Measurements from ENCODE around the gene CAMTA1.
A peak's percentile ranks its signal among the peaks of the same experiment; 100 is the strongest.
"Not testable (repeated sequence)": the region's sequence is repeated elsewhere in the genome, so short reads cannot be mapped to it uniquely, and the experiment has no call there.

Gene CAMTA1

DNA sequence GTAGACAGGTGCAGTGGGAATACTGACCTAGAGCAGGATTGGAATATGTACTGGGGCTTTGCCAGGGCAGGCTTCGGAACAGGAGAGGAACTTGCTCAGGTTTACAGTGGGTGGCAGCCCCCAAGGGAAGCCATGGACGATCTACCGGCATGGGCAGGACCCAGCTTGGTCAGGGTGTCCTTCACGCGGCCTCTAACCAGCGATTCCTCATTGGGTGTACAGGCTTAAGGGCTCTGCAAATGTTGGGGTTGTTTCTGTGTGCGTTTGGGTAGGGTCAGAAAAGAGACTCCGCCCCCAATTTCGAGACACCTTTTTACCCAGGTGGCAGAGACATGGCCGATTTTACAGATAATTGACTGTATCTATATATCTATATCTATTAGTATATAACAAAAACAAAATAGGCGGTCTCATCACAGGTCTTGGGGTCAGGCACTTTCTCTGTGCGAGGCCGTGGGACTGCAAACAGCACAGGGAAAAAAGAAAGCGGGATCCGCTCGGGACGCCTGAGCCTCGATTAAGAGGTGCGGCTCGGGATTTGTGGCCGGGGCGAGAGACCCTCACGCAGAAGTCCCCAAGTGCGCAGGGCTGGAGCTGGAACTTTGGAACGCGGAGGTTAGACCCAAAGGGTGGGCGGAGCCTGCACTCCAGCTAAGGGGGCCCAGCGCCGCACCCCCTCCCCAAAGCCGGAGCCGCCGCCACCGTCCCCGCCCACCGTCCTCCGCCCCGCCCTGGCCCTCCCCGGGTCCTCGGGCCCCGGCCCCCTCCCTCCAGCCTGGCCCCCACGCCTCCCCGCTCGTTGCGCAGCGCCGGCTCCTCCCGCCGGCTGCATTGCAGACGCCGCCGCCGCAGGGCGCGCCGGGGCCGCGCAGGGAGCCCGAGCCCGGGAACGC is 918.3 kb downstream of the CAMTA1 start:
- no peak for DNase-seq (ENCODE audit: low read depth)

DNA sequence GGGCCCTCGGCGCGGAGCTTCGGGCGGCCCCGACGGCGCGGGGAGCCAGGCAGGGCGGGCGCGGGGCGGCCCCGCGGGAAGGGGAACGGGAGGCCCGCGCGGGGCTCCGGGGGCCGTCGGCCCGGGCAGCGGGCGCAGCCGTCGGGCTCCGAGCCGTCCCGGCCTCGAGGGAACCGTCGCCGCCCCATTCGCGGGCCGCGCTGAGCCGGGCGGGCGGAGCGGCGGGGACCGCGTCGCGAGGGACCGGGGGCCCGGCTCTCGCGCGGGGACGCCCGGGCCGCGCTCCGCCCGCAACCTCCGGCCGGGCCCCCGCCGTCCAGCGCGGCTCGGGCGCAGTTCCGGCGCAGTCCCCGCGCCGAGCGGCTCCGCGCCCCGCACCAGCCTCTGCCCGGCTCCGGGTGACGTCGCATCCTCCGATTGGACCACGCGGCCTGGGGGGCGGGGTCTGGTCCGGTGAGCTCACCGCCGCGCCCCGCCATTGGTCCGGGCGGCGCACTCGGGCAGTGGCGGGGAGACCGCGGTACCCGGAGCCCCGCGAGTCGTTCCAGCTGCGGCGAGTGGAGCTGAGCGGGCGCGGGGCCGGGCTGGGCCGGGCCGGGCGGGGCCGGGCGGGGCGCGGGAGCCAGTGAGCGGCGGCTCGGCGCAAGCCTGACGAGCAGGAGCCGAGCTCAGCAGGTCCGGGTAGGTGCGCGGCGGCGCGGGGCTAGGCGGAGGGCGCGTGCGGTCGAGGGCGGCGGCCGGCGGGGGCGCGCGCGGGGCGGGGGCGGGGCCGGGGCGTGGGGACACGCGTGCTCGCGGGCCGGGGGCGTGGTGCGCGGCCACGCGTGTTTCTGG is 919.2 kb downstream of the CAMTA1 start:
- peak; percentile 67 for DNase-seq (ENCODE audit: low read depth)

DNA sequence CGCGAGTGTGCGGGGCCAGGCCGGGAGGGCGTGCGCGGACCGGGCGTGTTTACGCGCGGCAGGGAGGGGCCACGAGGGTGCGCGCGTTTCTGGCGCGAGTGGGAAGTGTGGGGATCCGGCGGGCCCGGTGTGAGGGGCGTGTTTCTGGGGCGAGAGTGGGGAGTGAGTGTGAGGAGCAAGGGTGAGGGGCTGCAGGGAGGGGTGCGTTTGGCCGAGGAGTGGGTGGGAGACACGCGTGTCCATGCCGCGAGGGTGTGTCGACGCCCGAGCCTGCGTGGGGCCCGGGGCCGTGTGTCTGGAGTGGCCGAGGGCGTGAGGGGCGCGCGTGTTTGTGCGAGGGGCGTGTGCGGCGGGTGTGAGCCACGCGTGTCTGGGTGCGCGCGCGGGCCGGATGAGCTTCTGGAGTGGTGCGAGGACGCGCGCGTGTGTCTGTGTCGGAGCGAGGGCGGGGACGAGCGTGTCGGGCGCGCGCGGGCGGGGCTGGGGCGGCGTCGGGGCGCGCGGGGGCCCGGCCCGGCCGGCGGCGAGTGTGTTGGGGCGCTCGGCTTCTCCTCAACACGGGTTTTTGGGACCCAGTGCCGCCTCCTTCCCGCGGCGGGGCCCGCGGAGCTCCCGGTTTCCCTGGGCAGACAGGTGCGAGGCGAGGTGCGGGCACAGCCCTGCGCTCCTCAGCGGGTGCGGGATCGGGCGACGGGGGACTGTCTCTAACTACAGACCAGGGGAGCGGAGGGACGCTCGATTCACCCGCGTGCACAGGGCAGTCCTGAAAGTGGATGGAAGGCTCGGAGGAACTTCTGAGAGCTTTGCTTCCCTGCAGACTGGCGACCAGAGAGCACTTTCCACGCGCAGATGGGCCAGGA is 920.0 kb downstream of the CAMTA1 start:
- no peak for DNase-seq (ENCODE audit: low read depth)

DNA sequence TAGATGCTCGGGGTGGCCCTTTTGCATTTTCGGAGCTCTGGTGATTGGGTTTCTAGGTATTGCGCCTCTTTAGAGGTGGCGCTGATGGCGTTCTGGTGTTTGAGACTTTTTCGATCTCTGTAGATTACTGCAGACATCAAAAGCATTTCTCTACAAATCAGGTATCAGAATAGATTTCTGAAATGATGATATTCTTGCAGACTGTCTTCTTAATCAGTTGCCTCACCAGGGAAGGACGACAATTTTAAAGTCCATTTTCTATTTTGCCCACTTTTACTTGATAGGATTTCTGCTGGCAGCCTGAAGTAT is 920.6 kb downstream of the CAMTA1 start:
- DNase-seq (ENCODE audit: low read depth) = no peak

DNA sequence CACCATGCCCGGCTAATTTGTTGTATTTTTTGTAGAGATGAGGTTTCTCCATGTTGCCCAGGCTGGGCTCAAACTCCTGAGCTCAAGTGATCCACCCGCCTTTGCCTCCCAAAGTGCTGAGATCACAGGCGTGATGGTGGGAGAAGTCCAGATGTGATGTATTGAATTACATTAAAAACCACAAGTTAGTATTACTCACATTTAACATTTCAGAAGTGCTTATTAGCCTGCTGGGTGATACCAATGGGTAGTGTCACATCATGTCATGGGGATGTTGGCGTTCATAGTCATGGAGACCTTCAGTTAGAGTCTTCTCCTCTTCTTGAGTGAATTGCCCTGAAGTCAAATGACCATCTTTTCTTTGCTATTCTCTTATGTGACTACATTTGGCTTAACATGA is 922.3 kb downstream of the CAMTA1 start:
- no peak for DNase-seq (ENCODE audit: low read depth)

DNA sequence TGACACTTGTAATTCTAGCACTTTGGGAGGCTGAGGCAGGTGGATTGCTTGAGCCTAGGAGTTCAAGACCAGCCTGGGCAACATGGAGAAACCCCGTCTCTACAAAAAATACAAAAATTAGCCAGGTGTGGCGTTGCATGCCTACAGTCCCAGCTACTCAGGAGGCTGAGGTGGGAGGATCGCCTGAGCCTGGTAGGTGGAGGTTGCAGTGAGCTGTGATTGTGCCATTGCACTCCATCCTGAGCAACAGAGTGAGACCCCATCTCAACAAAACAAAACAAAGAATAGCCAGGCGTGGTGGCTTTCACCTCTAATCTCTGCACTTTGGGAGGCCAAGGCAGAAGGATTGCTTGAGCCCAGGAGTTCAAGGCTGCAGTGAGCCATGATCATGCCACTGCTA is 922.8 kb downstream of the CAMTA1 start:
- DNase-seq (ENCODE audit: low read depth) = not testable (repeated sequence)

DNA sequence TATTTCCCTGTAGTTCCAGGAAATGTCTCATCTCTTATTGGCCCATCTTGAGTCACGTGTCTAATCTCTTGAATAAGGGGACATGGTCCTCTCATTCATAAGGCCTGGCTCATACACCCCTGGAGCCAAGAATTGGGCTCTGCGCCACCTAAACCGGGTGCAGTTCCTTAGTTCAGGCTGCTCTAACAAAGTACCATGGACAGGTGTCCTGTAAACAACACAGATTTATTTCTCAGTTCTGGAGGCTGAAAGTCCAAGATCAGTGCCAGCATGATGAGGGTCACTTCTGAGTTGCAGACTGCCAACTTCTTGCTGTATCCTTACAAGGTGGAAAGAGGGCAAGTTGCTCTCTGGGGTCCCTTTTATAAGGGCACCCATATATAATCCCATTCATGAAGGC is 925.6 kb downstream of the CAMTA1 start:
- DNase-seq (ENCODE audit: low read depth) = no peak

DNA sequence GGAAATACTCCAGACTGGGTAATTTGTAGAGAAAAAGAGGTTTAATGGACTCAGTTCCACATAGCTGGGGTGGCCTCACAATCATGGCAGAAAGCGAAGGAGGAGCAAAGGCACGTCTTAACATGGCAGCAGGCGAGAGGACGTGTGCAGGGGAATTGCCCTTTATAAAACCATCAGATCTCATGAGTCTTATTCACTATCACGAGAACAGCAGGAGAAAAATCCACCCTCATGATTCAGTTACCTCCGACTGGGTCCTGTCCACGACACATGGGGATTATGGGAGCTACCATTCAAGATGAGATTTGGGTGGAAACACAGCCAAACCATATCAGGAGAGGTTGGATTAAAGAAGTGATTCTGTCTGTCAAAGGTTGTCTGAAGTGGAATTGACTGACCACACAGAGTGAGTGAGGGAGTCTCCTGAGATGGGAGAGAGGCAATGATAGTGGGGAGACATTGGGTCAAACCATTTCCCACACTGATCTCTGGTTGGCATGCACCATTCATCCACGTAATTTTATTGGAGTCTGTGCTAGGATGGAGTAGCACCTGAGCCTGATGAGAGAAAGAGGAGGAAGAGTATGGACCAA is 927.6 kb downstream of the CAMTA1 start:
- DNase-seq (ENCODE audit: low read depth) = no peak

DNA sequence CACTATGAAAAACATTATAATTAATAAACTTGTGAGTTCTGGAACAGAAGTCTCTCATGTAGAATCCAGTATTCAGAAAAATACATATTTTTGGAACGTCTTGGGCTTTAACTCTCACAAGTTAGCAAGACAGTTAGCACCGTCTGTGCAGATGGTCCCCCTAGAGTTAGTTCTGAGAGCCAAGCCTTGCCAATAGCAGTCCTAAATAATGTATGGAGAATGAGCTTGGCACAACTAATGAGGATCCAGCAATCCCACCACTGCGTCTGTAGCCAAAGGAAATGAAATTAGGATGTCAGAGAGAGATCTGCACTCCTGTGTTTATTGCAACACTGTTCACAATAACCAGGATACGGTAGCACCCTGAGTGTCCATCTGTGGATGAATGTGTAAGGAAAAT is 931.3 kb downstream of the CAMTA1 start:
- no peak for DNase-seq (ENCODE audit: low read depth)

DNA sequence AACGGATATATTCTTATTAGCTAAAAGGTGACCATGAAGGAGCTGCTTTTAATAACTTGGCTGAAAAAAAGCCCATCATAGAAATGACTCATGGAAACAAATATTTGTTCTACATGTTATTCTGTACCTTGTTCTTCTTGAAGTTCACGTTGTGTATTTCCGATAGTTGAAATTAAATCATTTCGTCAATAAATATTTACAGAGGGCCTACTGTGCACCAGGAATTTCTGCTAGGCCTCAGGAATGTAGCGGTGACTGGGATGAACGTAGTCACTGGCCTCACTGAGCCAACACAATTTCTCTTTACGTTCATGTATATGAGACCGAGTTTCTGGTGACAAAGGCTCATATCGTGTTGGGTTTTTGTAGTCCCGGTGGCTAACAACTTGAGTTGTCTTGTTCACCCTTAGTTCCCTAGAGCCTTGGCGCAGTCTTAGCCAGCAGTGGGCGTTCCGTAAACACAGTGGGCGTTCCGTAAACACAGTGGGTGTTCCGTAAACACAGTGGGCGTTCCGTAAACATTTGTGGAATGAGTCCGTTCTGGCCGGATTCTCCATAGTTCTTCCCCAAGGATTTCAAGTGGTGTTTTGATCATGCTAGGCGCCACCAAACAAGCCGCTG is 932.6 kb downstream of the CAMTA1 start:
- no peak for DNase-seq (ENCODE audit: low read depth)

DNA sequence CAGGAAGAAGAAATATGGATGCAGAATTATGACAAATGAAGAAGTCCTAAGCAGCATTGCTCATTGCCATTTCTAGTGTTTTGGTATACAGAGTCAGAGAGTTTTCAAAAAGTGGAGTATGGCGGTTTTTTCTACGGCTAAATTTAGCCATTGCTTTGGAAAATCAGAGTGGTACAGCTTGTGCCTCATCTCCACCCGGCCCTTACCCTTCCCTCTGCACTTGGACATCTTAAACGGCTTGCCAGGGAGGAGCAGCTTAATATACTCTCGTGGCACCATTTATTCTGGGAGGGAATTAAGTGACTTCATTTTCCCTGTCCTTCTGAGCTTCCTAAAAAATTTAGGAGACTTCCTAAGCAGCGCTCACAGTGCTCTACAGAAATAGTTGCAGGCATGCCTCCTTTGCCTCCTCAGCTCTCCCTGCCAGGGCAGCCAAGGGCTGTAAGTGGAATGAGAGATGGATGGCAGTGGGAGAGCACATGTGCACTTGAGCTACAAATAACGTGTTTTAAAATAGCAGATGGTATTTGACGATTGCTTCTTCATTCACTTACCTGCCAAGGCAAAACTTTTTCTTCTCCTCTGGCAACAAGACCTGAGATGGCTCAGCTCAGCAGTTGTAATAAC is 934.3 kb downstream of the CAMTA1 start:
- no peak for DNase-seq (ENCODE audit: low read depth)

DNA sequence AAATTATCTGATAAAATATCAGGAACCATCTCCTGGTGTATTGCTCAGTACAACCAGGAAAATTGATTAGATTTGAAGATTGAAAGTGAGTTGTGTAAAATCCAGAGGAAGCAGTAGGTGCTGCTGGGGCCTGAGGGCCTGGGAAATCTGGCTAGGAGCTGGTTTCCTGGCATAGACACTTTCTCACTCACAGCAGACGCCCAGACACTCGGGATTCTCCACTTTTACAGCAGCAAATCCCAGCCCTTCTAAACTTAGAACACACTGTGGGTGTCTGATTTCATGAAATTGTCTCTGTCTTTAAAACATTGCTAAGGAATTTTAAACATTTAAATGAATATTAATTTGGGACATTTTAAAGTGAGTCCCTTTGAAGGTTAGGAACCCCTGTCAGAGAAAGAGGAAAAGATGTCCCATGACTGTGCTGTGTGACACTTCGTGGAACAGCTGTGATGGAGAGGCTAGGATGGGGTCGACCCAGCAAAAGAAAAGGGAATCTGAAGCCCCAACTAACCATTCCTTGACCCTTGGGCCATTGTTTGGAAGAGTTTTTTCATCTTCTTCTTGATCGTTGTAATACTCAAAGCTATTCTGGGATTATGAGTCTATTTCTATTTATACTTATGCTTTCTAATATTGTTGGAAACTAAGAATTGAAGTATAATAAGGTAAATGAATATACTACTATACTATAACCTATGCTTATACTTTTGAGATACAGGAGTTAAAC is 936.9 kb downstream of the CAMTA1 start:
- no peak for DNase-seq (ENCODE audit: low read depth)

DNA sequence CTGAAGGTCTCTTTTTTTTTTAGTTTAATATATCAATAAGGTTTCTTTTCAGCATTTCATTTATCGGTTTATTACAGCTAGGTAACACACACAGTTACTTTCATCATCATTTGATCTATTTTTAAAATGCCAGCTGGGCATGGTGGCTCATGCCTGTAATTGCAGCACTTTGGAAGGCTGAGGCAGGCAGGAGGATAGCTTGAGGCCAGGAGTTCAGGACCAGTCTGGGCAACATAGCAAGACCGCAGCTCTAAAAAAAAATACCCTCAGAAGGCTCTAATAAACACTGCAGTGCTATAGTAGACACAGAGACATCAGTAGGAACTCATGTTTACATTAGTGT is 937.4 kb downstream of the CAMTA1 start:
- no peak for DNase-seq (ENCODE audit: low read depth)

DNA sequence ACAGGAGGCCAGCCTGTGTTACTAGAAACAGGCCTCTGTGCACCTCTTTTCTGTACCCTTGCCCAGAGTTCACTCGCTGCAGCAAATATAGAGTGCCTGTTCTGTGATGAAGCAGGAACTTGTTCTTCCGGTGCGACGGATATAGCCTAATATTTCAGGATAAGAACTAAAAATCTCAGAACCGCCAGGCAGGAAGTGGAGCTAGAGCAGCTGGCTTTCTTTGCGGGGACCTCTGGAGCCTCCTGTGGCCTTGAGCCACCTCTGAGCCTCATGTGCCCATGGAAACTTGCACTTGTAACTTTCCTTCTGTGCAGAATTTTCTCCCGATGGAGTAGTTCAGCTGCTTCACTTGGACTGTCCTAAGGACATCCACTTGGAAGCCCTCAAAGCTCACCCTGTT is 941.4 kb downstream of the CAMTA1 start:
- no peak for DNase-seq (ENCODE audit: low read depth)

DNA sequence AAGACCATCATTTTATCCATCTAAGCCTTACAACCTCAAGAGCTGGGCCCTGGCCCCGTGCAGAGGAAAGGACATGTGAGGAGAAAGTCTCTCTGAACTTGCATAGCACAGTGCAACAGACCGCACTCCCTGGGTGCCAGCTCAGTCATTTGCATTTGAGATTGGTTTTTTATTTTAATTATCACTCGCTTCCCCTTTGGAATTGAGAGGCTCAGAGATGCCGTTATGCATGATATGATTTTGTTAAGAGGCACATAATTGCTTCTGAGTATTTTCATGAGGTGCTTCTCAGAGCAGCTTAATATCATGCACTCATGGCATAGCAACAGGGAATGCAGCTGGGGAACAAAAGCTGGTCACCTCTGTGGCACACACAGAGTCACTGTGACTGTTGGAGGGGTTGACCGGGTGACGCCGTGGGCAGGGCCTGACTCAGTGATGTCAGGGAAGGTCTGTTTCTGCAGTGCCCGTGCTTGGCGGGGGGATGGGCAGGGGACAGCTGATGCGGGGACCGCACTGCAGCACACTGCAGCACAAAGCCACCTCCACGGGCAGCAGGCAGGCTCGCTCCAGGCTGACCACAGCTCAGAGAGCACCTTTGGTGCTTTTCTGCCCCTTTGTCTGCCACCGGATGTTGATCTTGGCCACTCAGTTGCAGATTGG is 942.7 kb downstream of the CAMTA1 start:
- DNase-seq (ENCODE audit: low read depth) = no peak

DNA sequence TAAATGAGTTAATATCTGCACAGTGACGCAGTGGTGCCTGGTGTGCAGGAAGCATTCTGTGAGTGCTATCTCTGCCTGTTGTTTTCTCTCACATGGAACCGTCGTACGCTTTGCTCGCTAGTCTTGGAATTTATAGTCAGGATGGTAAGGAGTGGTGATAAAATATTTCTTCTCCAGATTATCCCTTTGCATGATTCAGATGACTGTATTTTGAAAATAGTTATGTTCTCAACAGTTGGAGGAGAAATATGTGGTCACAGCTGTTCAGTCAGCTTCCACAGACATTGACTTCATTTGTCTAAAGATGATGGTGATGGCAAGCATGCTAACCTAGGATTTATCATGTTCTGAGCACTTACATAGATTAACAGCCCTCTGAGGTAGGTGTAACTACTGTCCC is 944.5 kb downstream of the CAMTA1 start:
- DNase-seq (ENCODE audit: low read depth) = no peak

DNA sequence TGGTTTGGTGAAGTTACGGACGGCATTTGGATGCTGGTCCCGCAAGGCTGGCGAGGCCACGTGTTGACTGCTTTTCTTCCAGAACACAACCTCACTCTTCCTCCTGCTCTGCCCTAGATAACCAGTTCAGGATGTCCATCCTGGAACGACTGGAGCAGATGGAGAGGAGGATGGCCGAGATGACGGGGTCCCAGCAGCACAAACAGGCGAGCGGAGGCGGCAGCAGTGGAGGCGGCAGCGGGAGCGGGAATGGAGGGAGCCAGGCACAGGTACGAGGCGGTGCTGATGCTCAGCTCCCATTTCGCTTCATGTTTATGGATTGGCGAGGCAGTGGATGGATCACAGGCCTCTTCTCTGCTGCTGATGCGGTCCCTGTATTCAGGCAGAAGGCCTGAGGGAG is 947.1 kb downstream of the CAMTA1 start:
- DNase-seq (ENCODE audit: low read depth) = no peak

DNA sequence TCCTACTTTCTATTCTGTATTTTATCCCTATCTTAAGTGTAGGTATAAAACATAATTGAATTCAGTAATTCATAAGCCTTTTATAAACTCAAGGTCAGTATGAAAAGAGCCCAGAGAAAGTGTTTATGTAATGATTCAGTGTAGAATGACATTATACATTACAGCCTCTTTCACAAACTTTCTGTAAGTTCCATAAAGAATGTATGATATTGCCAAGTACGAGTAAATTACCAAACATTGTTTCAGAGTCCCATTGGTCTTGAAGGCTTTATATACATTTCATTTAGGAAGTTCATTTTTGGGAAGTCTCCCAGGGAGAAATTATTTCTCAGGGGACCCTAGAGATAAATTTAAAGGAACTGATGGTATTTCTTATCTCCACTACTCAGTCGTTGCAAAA is 948.0 kb downstream of the CAMTA1 start:
- no peak for DNase-seq (ENCODE audit: low read depth)

DNA sequence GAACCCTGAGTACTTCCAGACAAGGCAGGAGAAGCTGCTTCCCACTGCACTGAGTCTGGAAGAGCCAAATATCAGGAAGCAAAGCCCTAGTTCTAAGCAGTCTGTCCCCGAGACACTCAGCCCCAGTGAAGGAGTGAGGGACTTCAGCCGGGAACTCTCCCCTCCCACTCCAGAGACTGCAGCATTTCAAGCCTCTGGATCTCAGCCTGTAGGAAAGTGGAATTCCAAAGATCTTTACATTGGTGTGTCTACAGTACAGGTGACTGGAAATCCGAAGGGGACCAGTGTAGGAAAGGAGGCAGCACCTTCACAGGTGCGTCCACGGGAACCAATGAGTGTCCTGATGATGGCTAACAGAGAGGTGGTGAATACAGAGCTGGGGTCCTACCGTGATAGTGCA is 952.8 kb downstream of the CAMTA1 start:
- no peak for DNase-seq (ENCODE audit: low read depth)

DNA sequence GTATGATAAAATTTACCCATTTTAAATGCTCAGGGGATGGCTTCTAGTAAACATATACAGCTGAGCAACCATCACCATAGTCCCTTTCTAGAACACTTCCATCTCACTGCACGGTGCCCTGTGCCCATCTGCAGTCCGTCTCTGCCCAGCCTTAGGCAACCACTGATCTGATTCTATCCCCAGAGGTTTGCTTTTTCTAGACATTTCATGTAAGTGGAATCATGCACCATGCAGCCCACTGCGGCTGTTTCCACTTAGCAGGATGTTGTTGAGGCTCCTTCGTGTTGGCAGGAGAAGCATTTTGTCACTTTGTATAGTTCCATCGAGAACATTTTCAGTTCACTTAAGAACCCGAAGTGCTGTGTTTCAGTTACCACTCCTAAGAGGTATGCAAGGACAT is 958.1 kb downstream of the CAMTA1 start:
- DNase-seq (ENCODE audit: low read depth) = no peak
